GM21723 (cell line): Measurements from ENCODE around the gene KHDRBS1.
"Not testable (repeated sequence)": the region's sequence is repeated elsewhere in the genome, so short reads cannot be mapped to it uniquely, and the experiment has no call there.

Source experiments
- ATAC-seq: cut with Tn5 transposase; IDR thresholded peaks from one replicate; pipeline ENCODE4 v1.9.1; 2021; ENCODE audit warnings: mild to moderate bottlenecking, moderate library complexity; ENCODE audit not compliant: unreplicated experiment

The KHDRBS1 gene

GRCh38 chr1:32010246-32010645 is 3.4 kb upstream of the KHDRBS1 start:
- ATAC-seq: no peak

GRCh38 chr1:32012709-32013385 is 821 bp upstream of the KHDRBS1 start:
- no peak for ATAC-seq

GRCh38 chr1:32014199-32014947 is 705 bp downstream of the KHDRBS1 start:
- ATAC-seq: peak; percentile 36

DNA sequence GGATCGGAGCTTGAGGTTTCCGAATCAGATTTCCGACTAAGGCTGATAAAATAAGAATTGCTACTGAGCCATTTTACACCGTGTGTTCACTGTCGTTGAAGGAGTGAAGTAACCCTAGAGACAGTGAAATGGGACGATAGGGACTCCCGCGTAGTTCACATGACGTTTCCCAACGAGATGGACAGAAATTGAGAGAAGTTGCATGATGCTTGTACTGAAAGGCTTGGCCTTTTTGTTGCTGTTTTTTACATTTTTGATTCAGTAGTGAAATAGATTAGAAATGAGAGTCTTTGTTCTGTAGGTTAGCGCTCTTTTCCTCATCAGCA is 1.2 kb downstream of the KHDRBS1 start:
- no peak for ATAC-seq

DNA sequence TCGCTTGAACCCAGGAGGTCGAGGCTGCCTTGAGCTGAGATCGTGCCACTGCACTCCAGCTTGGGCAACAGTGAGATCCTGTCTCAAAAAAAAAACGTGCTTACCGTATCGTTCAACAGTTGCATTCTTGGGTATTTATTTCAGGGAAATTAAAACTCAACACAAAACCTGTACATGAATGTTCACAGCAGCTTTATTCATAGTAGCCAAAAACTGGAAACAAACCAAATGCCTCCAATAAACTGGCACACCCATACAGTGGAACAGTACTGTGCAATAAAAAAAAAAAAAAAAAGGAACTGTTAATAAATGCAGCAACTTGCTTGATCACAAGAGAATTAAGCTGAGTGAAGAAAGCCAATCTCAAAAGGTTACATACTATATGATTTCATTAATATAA is 6.7 kb downstream of the KHDRBS1 start:
- ATAC-seq: no peak

DNA sequence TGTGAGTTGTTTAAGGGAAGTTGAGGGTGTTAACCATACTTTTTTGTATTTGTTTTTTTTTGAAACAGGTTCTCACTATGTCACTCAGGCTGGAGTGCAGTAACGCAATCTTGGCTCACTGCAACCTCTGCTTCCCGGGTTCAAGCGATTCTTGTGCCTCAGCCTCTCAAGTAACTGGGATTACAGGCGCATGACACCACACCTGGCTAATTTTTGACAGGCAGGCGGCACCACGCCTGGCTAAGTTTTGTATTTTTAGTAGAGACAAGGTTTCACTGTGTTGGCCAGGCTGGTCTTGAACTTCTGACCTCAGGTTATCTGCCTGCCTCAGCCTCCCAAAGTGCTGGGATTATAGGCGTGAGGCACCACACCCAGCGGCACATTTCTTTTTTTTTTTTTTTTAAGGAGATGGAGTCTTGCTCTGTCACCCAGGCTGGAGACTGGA is 7.9 kb downstream of the KHDRBS1 start:
- ATAC-seq: not testable (repeated sequence)

DNA sequence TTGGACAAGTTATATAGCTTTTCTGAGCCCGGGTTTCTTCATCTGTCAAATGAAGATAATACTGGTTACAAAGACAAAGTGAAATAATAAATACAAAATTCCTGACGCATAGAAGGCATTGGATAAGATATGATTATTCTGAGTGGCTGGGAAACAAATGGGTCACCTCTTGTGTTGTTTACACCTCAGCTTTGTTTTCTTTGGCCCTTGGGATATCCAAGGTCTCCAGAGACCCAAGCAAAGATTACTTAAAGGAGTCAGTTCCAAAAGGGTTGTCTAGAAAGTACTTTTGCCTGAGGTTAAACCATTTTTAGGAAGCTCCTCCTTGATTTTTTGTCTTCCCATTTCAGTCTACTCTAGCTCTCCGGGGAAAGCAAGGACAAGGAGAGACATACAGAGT is 9.7 kb downstream of the KHDRBS1 start:
- ATAC-seq: no peak

GRCh38 chr1:32025515-32025914 is 11.8 kb downstream of the KHDRBS1 start:
- ATAC-seq: no peak

DNA sequence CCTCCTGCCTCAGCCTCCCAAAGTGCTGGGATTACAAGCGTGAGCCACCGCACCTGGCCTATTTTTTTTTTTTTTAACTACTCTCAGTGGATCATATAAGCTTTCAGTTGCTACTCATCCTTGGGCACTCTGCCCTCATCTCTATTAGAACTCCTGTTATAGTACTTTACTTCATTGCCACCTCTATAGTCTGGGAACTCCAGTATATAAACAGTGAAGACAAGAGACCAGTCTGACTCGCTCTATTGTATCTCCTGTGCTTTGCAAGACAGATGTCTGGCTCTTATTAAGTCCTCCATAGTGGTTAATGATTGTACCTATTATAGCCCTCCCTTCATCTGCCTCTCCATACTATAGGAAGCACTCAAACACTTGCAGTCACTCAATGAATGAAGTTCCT is 15.1 kb downstream of the KHDRBS1 start:
- no peak for ATAC-seq

DNA sequence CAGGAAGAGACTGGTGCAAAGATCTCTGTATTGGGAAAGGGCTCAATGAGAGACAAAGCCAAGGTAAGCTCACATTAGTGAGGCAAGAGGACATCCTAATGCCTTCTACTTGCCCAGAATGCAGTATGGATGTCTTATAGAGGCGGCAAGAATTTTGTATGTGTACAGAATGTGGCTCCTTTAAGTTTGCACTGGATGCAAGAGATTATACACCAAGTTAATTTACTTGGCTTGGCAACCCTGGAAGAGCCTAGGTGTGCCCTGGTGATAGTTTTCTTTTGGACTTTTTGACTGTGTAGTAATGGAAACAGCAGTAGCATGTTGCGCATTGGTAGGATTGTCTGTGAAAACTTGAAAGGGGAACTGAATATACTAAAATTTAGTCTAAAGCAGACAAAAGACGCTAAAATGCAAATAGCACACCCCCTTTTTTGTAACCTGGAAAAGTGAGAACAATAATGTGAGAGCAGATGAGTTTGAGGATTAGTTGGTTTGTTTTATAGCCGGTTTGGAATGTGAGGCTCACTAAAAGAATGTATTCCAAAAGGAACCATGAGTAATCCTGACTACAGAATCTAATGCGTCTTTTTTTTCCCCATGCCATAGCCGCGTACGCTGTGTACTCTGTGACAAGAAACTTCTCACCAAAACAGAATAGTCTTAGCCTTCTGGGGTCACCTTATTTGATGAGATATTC is 18.1 kb downstream of the KHDRBS1 start:
- ATAC-seq: no peak

DNA sequence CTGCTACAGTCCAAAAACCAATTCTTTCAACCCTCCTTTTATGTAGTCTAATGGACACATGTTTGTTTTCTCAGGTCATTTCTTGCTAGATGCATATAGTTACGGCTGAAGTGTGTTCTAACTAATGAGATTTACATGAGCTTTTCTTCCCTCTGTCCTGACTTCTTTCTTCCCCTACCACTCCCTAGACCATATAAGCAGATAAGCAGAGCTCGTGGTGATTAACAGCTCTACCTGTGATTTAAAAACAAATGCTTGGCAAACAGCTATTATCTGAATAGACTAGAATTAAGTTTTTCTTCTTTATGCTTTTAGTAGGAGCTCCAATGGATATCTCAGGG is 18.6 kb downstream of the KHDRBS1 start:
- ATAC-seq: no peak

- no peak for ATAC-seq
Observed at GRCh38 chr1:32035119-32035518, 21.5 kb downstream of the KHDRBS1 start.

DNA sequence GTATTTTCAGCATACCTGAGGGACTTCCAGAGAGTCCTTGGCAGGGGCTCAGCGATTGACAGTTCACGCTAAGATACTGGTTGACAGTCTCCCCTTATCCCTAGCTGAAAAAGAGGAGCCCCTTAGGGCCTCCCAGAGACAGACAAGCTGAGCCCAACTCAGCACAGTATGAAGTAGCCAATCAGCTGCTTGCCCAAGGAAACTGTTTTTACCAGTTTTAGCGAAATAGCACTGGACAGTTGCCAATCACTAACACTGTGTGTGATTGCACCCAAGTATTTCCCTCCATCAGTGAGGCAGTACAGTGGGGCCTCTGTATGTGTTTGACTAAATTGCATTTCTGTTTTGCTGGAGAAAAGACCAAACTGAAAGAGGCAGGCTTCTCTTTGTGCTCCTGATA is 27.0 kb downstream of the KHDRBS1 start:
- ATAC-seq: no peak

DNA sequence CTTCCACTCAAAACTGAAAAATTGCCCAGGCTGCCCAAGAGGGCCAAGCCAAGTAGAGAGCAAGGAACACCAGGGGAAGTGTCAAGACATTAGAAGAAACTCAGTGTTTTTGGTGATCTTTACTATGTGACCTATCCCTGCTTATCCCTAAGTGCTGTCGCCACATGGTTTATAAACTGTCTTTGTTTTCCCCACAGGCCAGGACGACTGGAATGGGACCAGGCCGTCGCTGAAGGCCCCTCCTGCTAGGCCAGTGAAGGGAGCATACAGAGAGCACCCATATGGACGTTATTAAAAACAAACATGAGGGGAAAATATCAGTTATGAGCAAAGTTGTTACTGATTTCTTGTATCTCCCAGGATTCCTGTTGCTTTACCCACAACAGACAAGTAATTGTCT is 28.7 kb downstream of the KHDRBS1 start:
- no peak for ATAC-seq

DNA sequence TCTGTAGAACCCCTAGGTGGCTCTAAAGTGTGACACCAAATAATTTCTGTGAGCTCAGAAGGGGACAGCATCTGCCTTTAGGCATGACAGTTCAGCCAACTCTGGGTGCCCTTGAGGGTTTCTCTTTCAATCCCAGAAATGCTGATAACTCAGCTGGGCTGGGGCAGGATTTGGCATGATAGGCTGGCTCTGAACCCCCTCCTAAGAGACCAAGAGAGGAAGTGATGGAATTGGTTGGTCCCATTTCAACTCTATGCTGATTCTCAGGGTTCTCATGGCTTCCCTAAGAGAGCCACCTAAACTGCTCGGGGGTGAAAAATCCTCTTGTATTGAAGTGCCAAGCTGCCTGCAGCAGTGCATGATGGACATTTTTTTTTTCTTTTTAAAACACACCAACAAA is 30.6 kb downstream of the KHDRBS1 start:
- no peak for ATAC-seq

DNA sequence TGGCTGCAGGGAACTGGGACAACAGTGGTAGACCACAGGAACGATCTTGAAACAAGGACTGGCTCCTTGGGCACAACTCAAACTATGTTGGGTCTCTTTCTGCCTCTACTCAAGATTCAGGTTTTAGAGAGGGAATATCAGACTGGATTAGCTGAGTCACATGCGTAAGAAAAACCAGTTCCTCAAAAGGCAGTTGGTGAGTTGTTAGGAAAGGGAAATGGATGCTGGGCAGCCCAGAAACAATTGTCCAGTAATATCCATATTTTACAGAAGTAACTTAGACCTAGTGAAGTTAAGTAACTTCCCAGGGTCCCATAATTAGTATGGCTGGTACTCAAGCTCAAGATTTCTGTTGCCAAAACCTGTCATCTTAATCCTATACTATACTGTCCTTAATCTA is 32.1 kb downstream of the KHDRBS1 start:
- ATAC-seq: no peak

DNA sequence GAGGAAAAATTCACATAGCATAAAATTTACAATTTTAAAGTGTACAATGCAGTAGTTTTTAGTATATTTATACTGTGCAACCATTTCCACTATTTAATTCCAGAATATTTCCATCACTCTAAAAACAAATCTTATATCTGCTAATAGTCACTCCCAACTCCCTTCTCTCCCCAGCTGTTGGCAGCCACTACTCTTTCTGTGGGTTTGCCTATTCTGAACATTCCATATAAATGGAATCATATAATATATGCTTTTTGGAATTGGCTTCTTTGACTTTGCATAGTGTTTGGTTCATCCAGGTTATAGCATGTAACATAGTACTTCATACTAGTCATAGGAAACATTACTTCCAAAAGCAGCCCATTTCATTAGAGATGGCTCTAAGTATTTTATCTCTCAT is 34.0 kb downstream of the KHDRBS1 start:
- ATAC-seq: no peak

GRCh38 chr1:32048440-32048839 is 34.8 kb downstream of the KHDRBS1 start:
- no peak for ATAC-seq

GRCh38 chr1:32051706-32052105 is 38.0 kb downstream of the KHDRBS1 start:
- ATAC-seq: no peak

DNA sequence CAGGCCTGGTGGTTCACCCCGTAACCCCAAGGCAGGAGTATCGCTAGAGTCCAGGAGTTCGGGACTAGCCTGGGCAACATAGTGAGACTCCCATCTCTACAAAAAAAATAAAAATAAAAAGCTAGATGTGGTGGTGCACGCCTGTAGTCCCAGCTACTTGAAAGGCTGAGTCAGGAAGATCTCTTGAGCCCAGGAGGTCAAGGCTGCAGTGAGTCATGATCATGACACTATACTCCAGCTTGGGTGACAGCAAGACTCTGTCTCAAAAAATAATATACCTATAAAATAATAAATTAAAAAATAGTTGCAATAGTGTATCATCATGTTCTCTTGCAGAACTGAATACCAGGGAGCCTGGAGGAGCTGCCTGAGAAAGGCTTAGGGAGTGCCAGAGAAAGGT is 39.2 kb downstream of the KHDRBS1 start:
- ATAC-seq: no peak

DNA sequence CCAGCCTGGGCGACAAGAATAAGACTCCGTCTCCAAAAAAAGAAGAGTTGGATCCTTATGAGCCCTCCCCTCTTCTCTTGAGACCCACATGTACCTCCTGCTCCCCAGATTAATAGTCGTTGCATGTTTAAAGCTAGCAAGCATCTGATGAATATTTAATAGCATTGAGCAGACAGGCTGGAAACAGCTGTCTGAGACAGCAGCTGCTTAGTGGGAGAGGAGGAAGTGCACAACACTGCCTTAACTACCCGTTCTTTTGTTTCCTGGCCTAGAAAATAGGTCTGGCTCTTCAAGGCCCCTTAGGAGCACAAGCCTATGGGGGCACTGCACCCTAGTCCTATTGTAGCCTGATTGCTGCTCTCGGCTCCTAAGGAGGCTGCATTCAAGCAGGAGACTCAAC is 41.7 kb downstream of the KHDRBS1 start:
- ATAC-seq: no peak

- no peak for ATAC-seq
Observed at GRCh38 chr1:32056598-32056997, 42.9 kb downstream of the KHDRBS1 start.
